Embryonic facial prominence (tissue), 1 donor: ENCODE measurements around the gene UBLCP1.
A peak's percentile ranks its signal among the peaks of the same experiment; 100 is the strongest.
"Not testable (repeated sequence)": the region's sequence is repeated elsewhere in the genome, so short reads cannot be mapped to it uniquely, and the experiment has no call there.

Experiments
- DNase-seq: peaks from one replicate; pipeline ENCODE4 v3.0.0-alpha.2; 2016; ENCODE audit errors: extremely low spot score

Gene UBLCP1

GRCh38 chr5:159262859-159263568, at the start of gene UBLCP1:
Gene UBLCP1, plus strand, starts transcription at chr5:159263290. Its CDS starts 5,626 bp downstream, at chr5:159268916.
- DNase-seq, result peak; percentile 68

- no peak for DNase-seq
Measured at GRCh38 chr5:159214486-159215271, 48.4 kb upstream of the UBLCP1 start.

GRCh38 chr5:159215886-159216285, 47.2 kb upstream of the UBLCP1 start:
- DNase-seq, result no peak

GRCh38 chr5:159216454-159216853, 46.6 kb upstream of the UBLCP1 start:
- DNase-seq, result no peak

- no peak for DNase-seq
Measured at GRCh38 chr5:159217236-159217635, 45.9 kb upstream of the UBLCP1 start.

- no peak for DNase-seq
Measured at GRCh38 chr5:159218595-159219023, 44.5 kb upstream of the UBLCP1 start.

GRCh38 chr5:159220206-159220605, 42.9 kb upstream of the UBLCP1 start:
- no peak for DNase-seq

- no peak for DNase-seq
Measured at GRCh38 chr5:159223469-159223868, 39.6 kb upstream of the UBLCP1 start.

- DNase-seq, result no peak
Measured at GRCh38 chr5:159224471-159224870, 38.6 kb upstream of the UBLCP1 start.

GRCh38 chr5:159226451-159226850, 36.6 kb upstream of the UBLCP1 start:
- no peak for DNase-seq

GRCh38 chr5:159227452-159227851, 35.6 kb upstream of the UBLCP1 start:
- DNase-seq, result no peak

- DNase-seq, result not testable (repeated sequence)
Measured at GRCh38 chr5:159228097-159228496, 35.0 kb upstream of the UBLCP1 start.

GRCh38 chr5:159230657-159231056, 32.4 kb upstream of the UBLCP1 start:
- DNase-seq, result no peak

GRCh38 chr5:159231167-159231566, 31.9 kb upstream of the UBLCP1 start:
- no peak for DNase-seq

GRCh38 chr5:159235871-159236520, 27.1 kb upstream of the UBLCP1 start:
- DNase-seq, result not testable (repeated sequence)

- DNase-seq, result no peak
Measured at GRCh38 chr5:159240301-159240870, 22.7 kb upstream of the UBLCP1 start.

GRCh38 chr5:159241946-159242552, 21.0 kb upstream of the UBLCP1 start:
- DNase-seq, result no peak

GRCh38 chr5:159242656-159243055, 20.4 kb upstream of the UBLCP1 start:
- DNase-seq, result no peak

GRCh38 chr5:159243385-159243784, 19.7 kb upstream of the UBLCP1 start:
- no peak for DNase-seq

GRCh38 chr5:159244163-159244562, 18.9 kb upstream of the UBLCP1 start:
- no peak for DNase-seq

GRCh38 chr5:159244890-159245289, 18.2 kb upstream of the UBLCP1 start:
- no peak for DNase-seq

GRCh38 chr5:159249158-159249557, 13.9 kb upstream of the UBLCP1 start:
- DNase-seq, result no peak
